OCI-LY3 (cell line): ENCODE measurements around the gene PITRM1.

Experiments used
- H2AFZ ChIP-seq: fragments of 200-600, 300-600 bp; shearing (Covaris generic); 2 replicates; pipeline ENCODE4 v1.6.0; 2014; ENCODE audit warnings: antibody characterized with exemption, low read depth, low read length
- H3K27ac ChIP-seq: fragments of 200-600, 300-600 bp; sonication (generic); 2 replicates; pipeline ENCODE4 v1.5.1; 2014; ENCODE audit warnings: mild to moderate bottlenecking, low read length, moderate library complexity, mixed read lengths
- H3K27me3 ChIP-seq: fragments of 200-600, 300-600 bp; sonication (generic); 2 replicates; pipeline ENCODE4 v1.6.1; 2014; ENCODE audit warnings: low read depth, low read length, mixed read lengths
- H3K36me3 ChIP-seq: fragments of 200-600, 300-600 bp; sonication (generic); replicated peaks from 2 replicates; pipeline ENCODE3; 2014; ENCODE audit warnings: low read depth, low read length, mixed read lengths
- H3K4me1 ChIP-seq: fragments of 300-600, 200-600 bp; sonication (generic); 2 replicates; pipeline ENCODE4 v1.6.1; 2014; ENCODE audit warnings: low read length, mixed read lengths
- H3K4me2 ChIP-seq: fragments of 200-600, 300-600 bp; sonication (generic); 2 replicates; pipeline ENCODE4 v1.6.1; 2014; ENCODE audit warnings: low read length, mixed read lengths
- H3K4me3 ChIP-seq: fragments of 300-600, 200-600 bp; sonication (generic); 2 replicates; pipeline ENCODE4 v1.5.1; 2014; ENCODE audit warnings: antibody characterized with exemption, mild to moderate bottlenecking, low read length, moderate library complexity
- H3K79me2 ChIP-seq: fragments of 300-600, 200-600 bp; shearing (Covaris generic); 2 replicates; pipeline ENCODE4 v1.6.1; 2014; ENCODE audit warnings: mild to moderate bottlenecking, low read length, mixed read lengths
- H3K9ac ChIP-seq: fragments of 300-600, 200-600 bp; shearing (Covaris generic); 2 replicates; pipeline ENCODE4 v1.6.0; 2014; ENCODE audit warnings: mild to moderate bottlenecking, low read length, moderate library complexity
- H3K9me3 ChIP-seq: fragments of 200-600, 300-600 bp; shearing (Covaris generic); 2 replicates; pipeline ENCODE4 v1.6.1; 2014; ENCODE audit warnings: low read length, mixed read lengths; ENCODE audit not compliant: insufficient read depth
- H4K20me1 ChIP-seq: fragments of 200-600, 300-600 bp; sonication (generic); 2 replicates; pipeline ENCODE4 v1.6.1; 2016; ENCODE audit warnings: low read length, mixed read lengths; ENCODE audit not compliant: insufficient read depth
- EZH2phosphoT487 ChIP-seq: fragments of 200-600 bp; shearing (Covaris generic); IDR thresholded peaks from 2 replicates; pipeline ENCODE4 v1.6.1; 2018; ENCODE audit warnings: antibody characterized with exemption, mixed run types, low read depth
- TF ChIP-seq, protein P1 (sequence below): fragments of 200-600, 300-600 bp; sonication (generic); IDR thresholded peaks from 2 replicates; pipeline ENCODE4 v1.5.1; 2014; ENCODE audit warnings: antibody characterized with exemption, low read length, low read depth

PITRM1 gene

DNA sequence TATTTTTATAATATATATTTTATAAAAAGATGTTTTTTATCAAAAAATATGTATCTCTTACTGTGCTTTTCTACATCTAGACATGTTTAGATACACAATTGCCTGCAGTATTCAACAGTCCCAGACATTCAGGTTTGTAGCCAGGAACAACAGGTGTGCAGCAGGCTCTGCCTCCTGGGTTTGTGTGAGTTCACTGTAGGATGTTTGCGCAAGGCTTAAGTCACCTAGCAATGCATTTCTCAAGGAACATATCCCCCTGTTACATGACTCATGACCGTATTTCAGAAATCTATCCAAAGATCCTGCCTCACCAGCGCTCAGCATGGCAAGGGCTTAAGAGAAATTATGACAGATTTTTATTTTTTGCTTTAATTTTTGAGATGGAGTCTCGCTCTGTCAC lies 41.5 kb downstream of the PITRM1 start:
- peaks cover 28% of the 10 kb centered on the region for H3K36me3 ChIP-seq
- no peak overlapping the region for H3K27ac ChIP-seq
- TF ChIP-seq EZH2phosphoT487: no peak
- TF ChIP-seq, protein P1, sequence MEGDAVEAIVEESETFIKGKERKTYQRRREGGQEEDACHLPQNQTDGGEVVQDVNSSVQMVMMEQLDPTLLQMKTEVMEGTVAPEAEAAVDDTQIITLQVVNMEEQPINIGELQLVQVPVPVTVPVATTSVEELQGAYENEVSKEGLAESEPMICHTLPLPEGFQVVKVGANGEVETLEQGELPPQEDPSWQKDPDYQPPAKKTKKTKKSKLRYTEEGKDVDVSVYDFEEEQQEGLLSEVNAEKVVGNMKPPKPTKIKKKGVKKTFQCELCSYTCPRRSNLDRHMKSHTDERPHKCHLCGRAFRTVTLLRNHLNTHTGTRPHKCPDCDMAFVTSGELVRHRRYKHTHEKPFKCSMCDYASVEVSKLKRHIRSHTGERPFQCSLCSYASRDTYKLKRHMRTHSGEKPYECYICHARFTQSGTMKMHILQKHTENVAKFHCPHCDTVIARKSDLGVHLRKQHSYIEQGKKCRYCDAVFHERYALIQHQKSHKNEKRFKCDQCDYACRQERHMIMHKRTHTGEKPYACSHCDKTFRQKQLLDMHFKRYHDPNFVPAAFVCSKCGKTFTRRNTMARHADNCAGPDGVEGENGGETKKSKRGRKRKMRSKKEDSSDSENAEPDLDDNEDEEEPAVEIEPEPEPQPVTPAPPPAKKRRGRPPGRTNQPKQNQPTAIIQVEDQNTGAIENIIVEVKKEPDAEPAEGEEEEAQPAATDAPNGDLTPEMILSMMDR: no peak
- no peak overlapping the region for H3K4me2 ChIP-seq
- no peaks in the 10 kb centered on the region for H3K9me3 ChIP-seq
- H3K27me3 ChIP-seq: no peaks in the 10 kb centered on the region
- H3K4me1 ChIP-seq: no peaks in the 10 kb centered on the region
- H3K4me3 ChIP-seq: no peak overlapping the region
- no peak overlapping the region for H3K9ac ChIP-seq
- no peaks in the 10 kb centered on the region for H3K79me2 ChIP-seq
- no peaks in the 10 kb centered on the region for H4K20me1 ChIP-seq
- no peak overlapping the region for H2AFZ ChIP-seq

GRCh38 chr10:3129581-3130340 lies 42.8 kb downstream of the PITRM1 start:
- no peak for TF ChIP-seq EZH2phosphoT487
- TF ChIP-seq, protein P1: no peak
- H3K4me1 ChIP-seq: no peaks in the 10 kb centered on the region
- H3K36me3 ChIP-seq: peaks cover 27% of the 10 kb centered on the region
- H3K9me3 ChIP-seq: no peaks in the 10 kb centered on the region
- H3K4me3 ChIP-seq: no peak overlapping the region
- no peak overlapping the region for H3K4me2 ChIP-seq
- H3K9ac ChIP-seq: no peak overlapping the region
- no peaks in the 10 kb centered on the region for H4K20me1 ChIP-seq
- H3K79me2 ChIP-seq: no peaks in the 10 kb centered on the region
- H3K27ac ChIP-seq: no peak overlapping the region
- no peaks in the 10 kb centered on the region for H3K27me3 ChIP-seq
- H2AFZ ChIP-seq: no peak overlapping the region

DNA sequence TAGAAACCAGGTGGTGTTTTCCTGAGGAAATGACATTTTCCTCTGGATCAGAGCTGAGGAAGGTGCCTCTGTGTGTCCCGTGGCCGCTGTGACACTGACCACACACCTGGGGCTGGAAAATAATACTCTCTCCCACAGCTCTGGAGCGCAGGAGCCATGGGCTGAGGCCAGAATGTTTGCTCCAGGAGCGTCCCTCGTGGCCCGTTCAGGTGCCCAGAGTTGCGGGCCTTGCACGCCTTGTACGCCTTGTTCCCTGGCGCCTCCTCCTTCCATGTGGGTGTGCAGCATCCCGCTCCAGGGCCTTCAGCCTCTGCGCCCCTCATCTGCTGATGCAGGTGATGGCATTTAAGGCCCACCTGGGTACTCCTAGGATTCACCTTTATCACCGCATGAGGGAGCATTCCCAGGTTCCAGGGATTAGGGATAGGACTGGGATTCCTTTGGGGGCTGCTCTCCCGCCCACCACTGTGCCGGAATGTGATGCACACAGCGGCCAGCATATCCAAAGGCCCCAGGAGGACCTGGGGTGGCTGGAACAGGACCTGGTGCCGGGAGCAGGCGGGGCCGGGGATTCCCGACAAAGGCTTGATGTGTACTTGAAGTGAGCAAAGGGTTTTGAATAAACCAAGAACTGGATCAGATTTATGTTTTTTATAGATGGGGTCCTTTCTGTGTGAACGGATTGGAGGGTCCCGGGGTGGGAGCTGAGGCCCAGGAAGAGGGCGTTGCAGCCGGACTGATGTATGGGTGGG lies 44.0 kb downstream of the PITRM1 start:
- Histone ChIP-seq H4K20me1 (no peaks in the 10 kb centered on the region; the same call in 1 of the 2 replicates), H3K4me3 (no peak overlapping the region), H3K4me1 (no peaks in the 10 kb centered on the region), H3K4me2 (no peak overlapping the region), H3K9me3 (no peaks in the 10 kb centered on the region), H3K9ac (no peak overlapping the region), H2AFZ (no peak overlapping the region), H3K27me3 (no peaks in the 10 kb centered on the region), H3K36me3 (peaks cover 16% of the 10 kb centered on the region), H3K27ac (no peak overlapping the region), H3K79me2 (no peaks in the 10 kb centered on the region)
- TF ChIP-seq, protein P1: no peak
- no peak for TF ChIP-seq EZH2phosphoT487

GRCh38 chr10:3127921-3128320 lies 44.7 kb downstream of the PITRM1 start:
- Histone ChIP-seq H3K4me1 (no peaks in the 10 kb centered on the region), H3K9ac (no peak overlapping the region), H3K27ac (no peak overlapping the region), H3K4me3 (no peak overlapping the region), H3K9me3 (no peaks in the 10 kb centered on the region), H2AFZ (no peak overlapping the region), H3K4me2 (no peak overlapping the region), H3K27me3 (no peaks in the 10 kb centered on the region), H4K20me1 (no peaks in the 10 kb centered on the region; the same call in 1 of the 2 replicates), H3K79me2 (no peaks in the 10 kb centered on the region), H3K36me3 (peaks cover 16% of the 10 kb centered on the region)
- TF ChIP-seq EZH2phosphoT487: no peak
- TF ChIP-seq, protein P1: no peak
